Measurements from ENCODE around the gene ATRNL1.

The ATRNL1 gene

DNA sequence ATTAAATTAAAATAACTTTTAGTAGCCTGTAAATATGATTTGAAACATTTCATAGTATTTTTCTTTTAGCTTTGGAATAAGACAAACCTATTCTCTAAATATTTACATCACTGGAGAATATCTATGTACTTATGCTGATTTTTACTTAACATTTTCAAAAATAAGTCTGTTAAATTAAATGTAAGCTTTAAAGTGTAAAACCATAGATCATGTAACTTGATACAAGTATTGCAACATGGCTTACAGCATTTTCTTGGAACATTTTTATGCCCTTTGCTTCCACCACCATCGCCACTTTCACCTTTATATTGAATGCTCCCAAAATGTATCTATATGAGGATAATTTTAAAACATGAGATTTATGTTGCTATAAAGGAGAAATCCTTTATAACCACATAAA is 752.8 kb downstream of the ATRNL1 start:
- Histone ChIP-seq H3K27me3 (no peaks in the 10 kb centered on the region), H3K36me3 (no peaks in the 10 kb centered on the region), H3K4me3 (ENCODE audit: low read depth in 1 of 2, low read length in 1 of 2) (no peak overlapping the region), H3K27ac (no peak overlapping the region), H3K4me1 (ENCODE audit: control insufficient read depth in 1 of 2, insufficient read depth in 1 of 2, low read depth in 1 of 2, low read length in 1 of 2) (no peaks in the 10 kb centered on the region), H3K9me3 (no peaks in the 10 kb centered on the region)
- TF ChIP-seq CTCF (IDR thresholded peaks at IDR 0.05) = no peak

GRCh38 chr10:115846528-115846927 is 753.4 kb downstream of the ATRNL1 start:
- Histone ChIP-seq H3K27ac (no peak overlapping the region), H3K4me1 (ENCODE audit: control insufficient read depth in 1 of 2, insufficient read depth in 1 of 2, low read depth in 1 of 2, low read length in 1 of 2) (no peaks in the 10 kb centered on the region), H3K9me3 (no peaks in the 10 kb centered on the region), H3K27me3 (no peaks in the 10 kb centered on the region), H3K4me3 (ENCODE audit: low read depth in 1 of 2, low read length in 1 of 2) (no peak overlapping the region), H3K36me3 (no peaks in the 10 kb centered on the region)
- no peak for TF ChIP-seq CTCF (IDR thresholded peaks at IDR 0.05)

- Histone ChIP-seq H3K4me3 (ENCODE audit: low read depth in 1 of 2, low read length in 1 of 2) (no peak overlapping the region), H3K4me1 (ENCODE audit: control insufficient read depth in 1 of 2, insufficient read depth in 1 of 2, low read depth in 1 of 2, low read length in 1 of 2) (no peaks in the 10 kb centered on the region), H3K36me3 (no peaks in the 10 kb centered on the region), H3K9me3 (no peaks in the 10 kb centered on the region), H3K27ac (no peak overlapping the region), H3K27me3 (no peaks in the 10 kb centered on the region)
- TF ChIP-seq CTCF (IDR thresholded peaks at IDR 0.05) = no peak
Observed at GRCh38 chr10:115849197-115849596, 756.0 kb downstream of the ATRNL1 start.

DNA sequence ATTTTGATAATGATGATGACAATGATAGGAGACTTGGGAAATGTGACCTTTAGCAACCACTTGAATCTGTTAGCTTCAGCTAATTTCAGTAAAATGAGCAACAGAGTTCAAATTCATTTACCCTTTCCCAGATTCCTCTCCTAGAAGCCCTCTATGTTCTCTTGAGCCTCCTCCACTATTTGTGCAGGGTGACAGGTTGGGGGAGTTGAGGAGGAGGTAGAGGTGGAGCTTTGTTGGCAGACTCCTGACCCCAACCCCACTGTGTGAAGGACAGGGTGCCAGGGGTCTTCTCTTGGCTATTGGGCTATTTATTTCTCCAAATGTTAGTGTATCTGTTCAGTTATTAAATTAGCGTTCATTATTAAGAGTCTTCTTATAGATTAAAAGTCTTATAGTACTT is 757.5 kb downstream of the ATRNL1 start:
- no peak overlapping the region for H3K4me3 ChIP-seq (ENCODE audit: low read depth in 1 of 2, low read length in 1 of 2)
- H3K27ac ChIP-seq = no peak overlapping the region
- no peaks in the 10 kb centered on the region for H3K9me3 ChIP-seq
- no peaks in the 10 kb centered on the region for H3K27me3 ChIP-seq
- no peaks in the 10 kb centered on the region for H3K4me1 ChIP-seq (ENCODE audit: control insufficient read depth in 1 of 2, insufficient read depth in 1 of 2, low read depth in 1 of 2, low read length in 1 of 2)
- TF ChIP-seq CTCF (IDR thresholded peaks at IDR 0.05) = no peak
- no peaks in the 10 kb centered on the region for H3K36me3 ChIP-seq

- Histone ChIP-seq H3K36me3 (no peaks in the 10 kb centered on the region), H3K4me3 (ENCODE audit: low read depth in 1 of 2, low read length in 1 of 2) (no peak overlapping the region), H3K9me3 (no peaks in the 10 kb centered on the region), H3K4me1 (ENCODE audit: control insufficient read depth in 1 of 2, insufficient read depth in 1 of 2, low read depth in 1 of 2, low read length in 1 of 2) (no peaks in the 10 kb centered on the region), H3K27me3 (no peaks in the 10 kb centered on the region), H3K27ac (no peak overlapping the region)
- no peak for TF ChIP-seq CTCF (IDR thresholded peaks at IDR 0.05)
Observed at GRCh38 chr10:115851695-115852094, 758.5 kb downstream of the ATRNL1 start.
